GM23248 (cell line): ENCODE data around the gene TRIM44. TPM values are rescaled to one million over a fixed set of nuclear protein-coding genes. Genes with fewer than 3 reads are reported as not detected.

Experiments used
- DNase-seq: peaks from one replicate; pipeline ENCODE4 v3.0.0-alpha.2; 2015
- H2AFZ ChIP-seq: fragments of 200-600 bp; sonication (generic); 2 replicates; pipeline ENCODE4 v1.6.1; 2016; ENCODE audit warnings: antibody characterized with exemption
- H3F3A ChIP-seq: fragments of 200-600 bp; sonication (generic); 2 replicates; pipeline ENCODE4 v1.6.1; 2016; ENCODE audit warnings: mild to moderate bottlenecking, antibody characterized with exemption, mixed run types; ENCODE audit not compliant: insufficient read depth
- H3K27ac ChIP-seq: fragments of 200-600 bp; sonication (generic); 2 replicates; pipeline ENCODE4 v1.5.1; 2016; ENCODE audit warnings: mild to moderate bottlenecking
- H3K27me3 ChIP-seq: fragments of 200-600 bp; sonication (generic); replicated peaks from 2 replicates; pipeline ENCODE4 v1.6.1; 2016; ENCODE audit warnings: mild to moderate bottlenecking; ENCODE audit not compliant: insufficient read depth
- H3K36me3 ChIP-seq: fragments of 200-600 bp; sonication (generic); 2 replicates; pipeline ENCODE4 v1.6.1; 2016; ENCODE audit warnings: low read depth, mild to moderate bottlenecking
- H3K4me1 ChIP-seq: fragments of 200-600 bp; sonication (generic); 2 replicates; pipeline ENCODE4 v1.6.1; 2016; ENCODE audit warnings: mild to moderate bottlenecking; ENCODE audit not compliant: insufficient read depth
- H3K4me2 ChIP-seq: fragments of 200-600 bp; sonication (generic); one replicate; pipeline ENCODE4 v1.6.1; 2016; ENCODE audit warnings: mild to moderate bottlenecking; ENCODE audit not compliant: unreplicated experiment
- H3K4me3 ChIP-seq: fragments of 200-600 bp; sonication (generic); 2 replicates; pipeline ENCODE4 v1.5.1; 2016; ENCODE audit warnings: mild to moderate bottlenecking
- H3K79me2 ChIP-seq: fragments of 200-600 bp; sonication (generic); 2 replicates; pipeline ENCODE4 v1.6.1; 2016; ENCODE audit warnings: mild to moderate bottlenecking; ENCODE audit not compliant: insufficient read depth
- H3K9ac ChIP-seq: fragments of 200-600 bp; sonication (generic); 2 replicates; pipeline ENCODE4 v1.6.1; 2016; ENCODE audit warnings: mild to moderate bottlenecking
- H3K9me2 ChIP-seq: fragments of 200-600 bp; sonication (generic); 2 replicates; pipeline ENCODE4 v1.6.1; 2016; ENCODE audit warnings: mixed run types, mild to moderate bottlenecking, moderate library complexity; ENCODE audit not compliant: insufficient read depth
- H3K9me3 ChIP-seq: fragments of 200-600 bp; sonication (generic); one replicate; pipeline ENCODE4 v1.6.1; 2017; ENCODE audit warnings: low read depth
- H4K20me1 ChIP-seq: fragments of 200-600 bp; sonication (generic); 2 replicates; pipeline ENCODE4 v1.6.0; 2016; ENCODE audit not compliant: insufficient read depth
- EZH2 ChIP-seq: fragments of 200-600 bp; sonication (generic); IDR thresholded peaks from 2 replicates; pipeline ENCODE4 v1.6.1; 2018; ENCODE audit warnings: antibody characterized with exemption, mild to moderate bottlenecking; ENCODE audit not compliant: insufficient read depth, poor library complexity, severe bottlenecking
- EZH2phosphoT487 ChIP-seq: fragments of 200-600 bp; sonication (generic); IDR thresholded peaks from 2 replicates; pipeline ENCODE4 v1.6.1; 2018; ENCODE audit warnings: antibody characterized with exemption, moderate library complexity, mild to moderate bottlenecking, low read depth; ENCODE audit not compliant: insufficient read depth
- WGBS, 2 experiments: methylation state at CpG; one replicate each; pipeline ENCODE4 v1.1.6; 2015 to 2017; ENCODE audit warnings: low lambda C conversion rate in 2 of 2, low coverage in 1 of 2; ENCODE audit errors: missing lambda C conversion rate in 2 of 2; 5-methylcytosine and 5-hydroxymethylcytosine counted together
- in situ Hi-C: fragments of 300-500 bp; cut with MboI; formaldehyde crosslinking; loops from 2 replicates; pipeline ENCODE4 v1.15.0; 2020
- polyA plus RNA-seq: library from polyadenylated mRNA; unstranded; fragments of >200 nt; fragmentation: Nextera tagmentation; extraction: Ambion mirVana; gene quantifications from 2 replicates; pipeline ENCODE4 v1.2.1, GENCODE V29; 2016
- total RNA-seq: library from RNA; depleted of rRNA; stranded (reverse); fragments of >200 nt; shearing (Covaris generic); gene quantifications from 2 replicates; pipeline ENCODE4 v1.2.3, GENCODE V29; 2014

Gene TRIM44
- total and polyA plus RNA-seq, 2 experiments from 2014 or later = 32.2 to 37.1 TPM

DNA sequence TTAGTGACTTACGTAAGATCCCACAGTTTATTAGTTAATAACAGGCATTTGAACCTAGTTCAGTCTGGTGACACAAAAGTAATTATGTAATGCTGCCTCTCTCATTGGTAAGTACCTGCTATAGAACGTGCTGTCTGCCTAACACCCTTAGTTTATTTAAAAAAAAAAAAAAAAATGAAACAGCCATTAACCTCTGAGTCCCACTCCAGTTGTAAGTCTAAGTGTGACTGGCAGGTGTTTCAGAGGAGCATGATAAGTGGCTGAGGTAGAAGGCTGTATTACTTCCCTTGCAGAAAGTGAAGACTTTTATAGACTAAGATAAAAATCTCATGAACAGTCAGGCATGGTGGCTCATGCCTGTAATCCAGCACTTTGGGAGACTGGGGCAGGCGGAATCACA lies 140.5 kb downstream of the TRIM44 start:
- H3K4me3 ChIP-seq = no peak overlapping the region
- H3K36me3 ChIP-seq = peaks cover 2% of the 10 kb centered on the region; the same call in 1 of the 2 replicates
- 65 to 67% methylated on average over 3 of the region's 3 CpGs for WGBS, 2 experiments
- no peaks in the 10 kb centered on the region for H4K20me1 ChIP-seq
- no peak overlapping the region for H3K4me2 ChIP-seq
- no peak for TF ChIP-seq EZH2phosphoT487
- TF ChIP-seq EZH2 = no peak
- no peaks in the 10 kb centered on the region for H3K9me3 ChIP-seq
- H3F3A ChIP-seq = no peaks in the 10 kb centered on the region
- H3K79me2 ChIP-seq = peaks cover 42% of the 10 kb centered on the region
- H2AFZ ChIP-seq = no peak overlapping the region
- peaks cover 8% of the 10 kb centered on the region; the same call in 1 of the 2 replicates for H3K4me1 ChIP-seq
- H3K27ac ChIP-seq = no peak overlapping the region
- DNase-seq = no peak
- in situ Hi-C loops = no loop called here
- no peaks in the 10 kb centered on the region; the same call in 1 of the 2 replicates for H3K9me2 ChIP-seq
- H3K27me3 ChIP-seq = no peaks in the 10 kb centered on the region
- no peak overlapping the region for H3K9ac ChIP-seq

DNA sequence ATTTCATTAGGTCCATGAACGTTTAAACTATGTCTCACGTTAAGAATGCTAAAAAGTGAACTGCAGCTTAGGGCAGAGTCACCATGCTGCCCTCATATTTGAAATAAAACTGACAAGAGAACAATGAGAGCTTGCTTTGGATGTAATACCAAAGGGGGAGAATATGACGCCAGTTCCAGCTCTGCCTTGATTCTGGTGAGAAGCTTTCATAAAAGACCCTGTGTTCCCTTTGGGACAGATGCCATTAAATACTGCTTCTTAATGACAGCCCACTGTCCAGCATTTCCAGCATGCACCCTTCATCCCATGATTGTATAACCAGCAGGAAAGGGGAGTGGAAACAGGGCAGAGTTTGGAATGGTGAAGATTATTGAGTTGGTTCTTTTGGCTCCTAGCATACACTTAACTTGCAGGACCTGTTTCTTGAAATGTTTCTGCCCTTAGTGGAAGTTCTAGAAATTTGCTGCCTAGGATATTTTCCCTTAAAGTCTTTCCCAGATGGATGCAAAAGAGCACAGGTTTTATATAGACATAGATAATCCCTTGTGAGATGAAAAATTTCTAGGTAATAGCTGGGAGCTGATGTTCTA lies 142.0 kb downstream of the TRIM44 start:
- no peak overlapping the region for H3K4me2 ChIP-seq
- no peak overlapping the region for H3K27ac ChIP-seq
- in situ Hi-C loops = no loop called here
- 66 to 76% methylated on average over 3 of the region's 3 CpGs for WGBS, 2 experiments
- H2AFZ ChIP-seq = no peak overlapping the region
- H3K27me3 ChIP-seq = no peaks in the 10 kb centered on the region
- H3K9ac ChIP-seq = no peak overlapping the region
- H3F3A ChIP-seq = no peaks in the 10 kb centered on the region
- no peak for DNase-seq
- no peaks in the 10 kb centered on the region for H4K20me1 ChIP-seq
- H3K36me3 ChIP-seq = peaks cover 2% of the 10 kb centered on the region; the same call in 1 of the 2 replicates
- TF ChIP-seq EZH2 (no peak), EZH2phosphoT487 (no peak)
- no peak overlapping the region for H3K4me3 ChIP-seq
- no peaks in the 10 kb centered on the region; the same call in 1 of the 2 replicates for H3K9me2 ChIP-seq
- peaks cover 29% of the 10 kb centered on the region for H3K79me2 ChIP-seq
- H3K4me1 ChIP-seq = no peaks in the 10 kb centered on the region
- H3K9me3 ChIP-seq = no peaks in the 10 kb centered on the region

- H3K36me3 ChIP-seq = peaks cover 2% of the 10 kb centered on the region; the same call in 1 of the 2 replicates
- H3K27ac ChIP-seq = no peak overlapping the region
- 72 to 74% methylated on average over 4 of the region's 4 CpGs for WGBS, 2 experiments
- no peaks in the 10 kb centered on the region for H3K79me2 ChIP-seq
- H3K27me3 ChIP-seq = no peaks in the 10 kb centered on the region
- in situ Hi-C loops = no loop called here
- TF ChIP-seq EZH2 (no peak), EZH2phosphoT487 (no peak)
- DNase-seq = no peak
- H3K9ac ChIP-seq = no peak overlapping the region
- H3K9me3 ChIP-seq = no peaks in the 10 kb centered on the region
- no peaks in the 10 kb centered on the region for H3F3A ChIP-seq
- no peaks in the 10 kb centered on the region for H4K20me1 ChIP-seq
- H3K4me1 ChIP-seq = no peaks in the 10 kb centered on the region
- H2AFZ ChIP-seq = no peak overlapping the region
- no peaks in the 10 kb centered on the region; the same call in 1 of the 2 replicates for H3K9me2 ChIP-seq
- no peak overlapping the region for H3K4me2 ChIP-seq
- no peak overlapping the region for H3K4me3 ChIP-seq
Measured at GRCh38 chr11:35809561-35809960, 147.0 kb downstream of the TRIM44 start.

DNA sequence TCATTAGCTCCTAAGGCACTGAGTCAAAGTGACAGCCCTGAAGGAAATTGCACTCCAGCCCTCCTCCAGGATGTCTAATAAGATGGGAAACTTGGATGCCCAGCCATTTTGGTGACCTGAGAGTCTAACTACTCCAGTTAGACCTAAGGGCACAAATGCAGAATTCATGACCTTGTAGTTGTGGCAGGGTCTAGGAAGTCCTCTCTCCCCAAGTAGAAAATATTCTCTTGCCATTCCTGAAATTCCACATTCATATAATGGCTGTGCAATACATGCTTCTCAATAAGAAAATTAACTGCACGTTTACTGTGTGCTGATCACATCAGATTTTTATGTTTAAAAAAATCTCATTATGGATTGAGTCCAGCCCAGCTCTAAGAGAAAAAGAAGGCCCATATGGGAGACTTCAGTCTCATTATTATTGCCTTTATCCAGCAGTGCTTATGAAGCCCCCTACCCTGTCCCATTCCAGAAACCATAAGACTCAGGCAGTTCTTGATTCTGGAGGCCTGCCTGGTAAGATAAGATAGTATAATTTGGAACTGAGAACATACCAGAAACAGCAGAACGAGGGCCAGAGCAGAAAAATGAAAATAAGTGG lies 147.6 kb downstream of the TRIM44 start:
- Histone ChIP-seq H3F3A (no peaks in the 10 kb centered on the region), H3K9ac (no peak overlapping the region), H3K9me3 (no peaks in the 10 kb centered on the region), H3K27ac (no peak overlapping the region), H4K20me1 (no peaks in the 10 kb centered on the region), H2AFZ (no peak overlapping the region), H3K79me2 (no peaks in the 10 kb centered on the region), H3K4me2 (no peak overlapping the region), H3K27me3 (no peaks in the 10 kb centered on the region), H3K4me3 (no peak overlapping the region), H3K36me3 (peaks cover 2% of the 10 kb centered on the region; the same call in 1 of the 2 replicates), H3K4me1 (no peaks in the 10 kb centered on the region), H3K9me2 (no peaks in the 10 kb centered on the region; the same call in 1 of the 2 replicates)
- TF ChIP-seq EZH2phosphoT487 (no peak), EZH2 (no peak)
- no peak for DNase-seq
- in situ Hi-C loops = loop anchor here (10.0 kb wide), 2 partner anchors 195 to 325 kb away; partner anchors contain the start of gene FJX1
- 48 to 50% methylated on average over 2 of the region's 2 CpGs for WGBS, 2 experiments
